ENCODE measurements around the gene BTAF1.

BTAF1 gene

DNA sequence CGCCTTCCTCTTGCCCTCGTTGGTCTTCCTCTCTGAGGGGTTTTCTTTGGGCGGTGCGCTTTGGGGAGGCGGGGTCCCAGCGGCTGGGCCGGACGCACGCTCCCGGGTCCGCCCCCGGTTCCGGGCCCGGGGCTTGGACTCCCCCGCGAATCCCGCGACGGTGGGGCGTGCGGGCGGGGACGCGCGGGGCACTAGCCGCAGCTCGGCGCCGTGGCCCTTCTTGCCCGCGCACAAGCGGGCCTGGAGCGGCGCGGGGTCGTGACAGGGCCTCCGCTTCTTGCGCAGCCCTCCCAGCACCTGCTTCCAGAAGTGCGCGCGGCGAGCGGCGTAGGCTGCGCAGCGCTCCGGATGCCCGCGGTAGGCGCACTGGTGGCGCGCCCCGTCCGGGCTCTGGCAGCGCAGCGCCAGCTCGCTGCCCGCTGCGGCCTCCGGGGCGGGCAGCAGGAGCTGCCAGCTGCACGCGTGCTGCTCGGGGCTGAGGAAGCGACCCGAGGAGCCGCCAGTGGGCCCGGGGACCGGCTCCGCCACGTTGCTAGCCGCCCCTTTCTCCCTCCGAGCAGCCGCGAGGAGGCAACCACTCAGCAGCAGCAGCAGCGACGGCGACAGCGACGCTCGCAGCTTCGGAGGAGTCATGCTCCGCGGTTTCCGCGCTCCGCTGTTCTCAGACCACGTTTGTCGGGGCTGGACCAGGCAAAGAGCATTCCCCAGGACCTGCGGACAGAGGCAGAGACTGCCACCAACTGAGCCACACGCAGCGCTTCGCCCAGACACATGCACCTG, 15.0 kb upstream of the BTAF1 start:
- peak; percentile 78 for DNase-seq (ENCODE audit: low read depth)

DNA sequence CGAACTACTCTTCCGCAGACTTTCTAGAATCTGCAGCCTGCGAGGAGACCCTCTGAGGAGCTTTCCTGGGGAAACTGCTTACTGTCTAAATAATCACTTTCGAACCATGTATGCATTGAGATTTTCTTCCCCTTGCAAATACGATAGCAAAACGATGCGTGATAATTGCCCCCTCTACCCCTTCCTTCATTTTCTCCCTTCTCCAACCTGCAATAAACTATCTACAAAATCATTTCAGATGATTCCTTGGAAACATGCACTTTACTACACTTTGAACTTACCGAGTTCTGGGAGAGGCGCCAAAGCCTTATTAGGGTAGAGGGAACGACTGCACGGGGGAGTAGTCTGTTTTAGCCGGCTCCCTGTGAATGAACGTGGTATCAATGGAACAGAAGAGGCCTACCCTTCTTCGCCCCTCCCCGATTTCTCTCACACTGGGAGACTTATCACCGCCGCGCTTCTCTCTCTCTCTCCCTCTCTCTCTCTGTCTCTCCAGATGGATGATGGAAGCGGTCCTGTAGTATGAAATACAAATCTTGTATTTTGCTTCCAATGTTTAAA, 14.4 kb upstream of the BTAF1 start, which contains the start of gene FGFBP3:
FGFBP3 (minus strand) TSS at position 370 of the 561 bp plus-strand sequence. CDS start 517 bp downstream, outside the sequence.
- DNase-seq (ENCODE audit: low read depth), result peak; percentile 32

DNA sequence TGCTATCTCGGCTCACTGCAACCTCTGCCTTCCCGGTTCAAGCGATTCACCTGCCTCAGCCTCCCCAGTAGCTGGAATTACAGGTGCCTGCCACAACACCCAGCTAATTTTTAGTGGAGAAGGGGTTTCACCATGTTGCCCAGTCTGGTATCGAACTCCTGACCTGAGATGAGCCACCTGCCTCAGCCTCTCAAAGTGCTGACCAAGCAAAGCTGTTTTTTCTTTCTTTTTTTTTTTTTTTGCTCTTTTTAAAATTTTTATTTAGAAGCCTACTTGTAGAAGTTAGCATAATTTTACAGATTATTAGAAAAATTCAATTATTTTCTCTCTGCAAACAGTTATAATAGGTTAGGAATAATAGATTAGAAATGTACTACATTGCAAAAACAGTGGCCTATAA, 13.1 kb upstream of the BTAF1 start:
- DNase-seq (ENCODE audit: low read depth), result no peak

DNA sequence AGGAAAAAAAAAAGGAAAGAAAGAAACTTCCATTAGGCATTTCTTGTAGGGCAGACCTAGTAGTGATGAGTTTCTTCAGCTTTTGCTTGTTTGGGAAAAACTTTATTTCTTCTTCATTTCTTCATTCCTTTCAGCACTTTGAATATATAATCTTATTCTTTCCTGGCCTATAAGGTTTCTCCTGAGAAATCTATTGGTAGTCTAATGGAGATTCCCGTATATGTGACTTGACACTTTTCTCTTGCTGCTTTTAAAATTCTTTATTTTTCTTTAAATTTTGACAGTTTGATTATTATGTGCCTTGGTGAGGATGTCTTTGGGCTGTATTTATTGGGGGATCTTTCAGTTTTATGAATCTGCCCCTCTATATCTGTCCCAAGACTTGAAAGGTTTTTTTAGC, 3.9 kb upstream of the BTAF1 start:
- no peak for DNase-seq (ENCODE audit: low read depth)

DNA sequence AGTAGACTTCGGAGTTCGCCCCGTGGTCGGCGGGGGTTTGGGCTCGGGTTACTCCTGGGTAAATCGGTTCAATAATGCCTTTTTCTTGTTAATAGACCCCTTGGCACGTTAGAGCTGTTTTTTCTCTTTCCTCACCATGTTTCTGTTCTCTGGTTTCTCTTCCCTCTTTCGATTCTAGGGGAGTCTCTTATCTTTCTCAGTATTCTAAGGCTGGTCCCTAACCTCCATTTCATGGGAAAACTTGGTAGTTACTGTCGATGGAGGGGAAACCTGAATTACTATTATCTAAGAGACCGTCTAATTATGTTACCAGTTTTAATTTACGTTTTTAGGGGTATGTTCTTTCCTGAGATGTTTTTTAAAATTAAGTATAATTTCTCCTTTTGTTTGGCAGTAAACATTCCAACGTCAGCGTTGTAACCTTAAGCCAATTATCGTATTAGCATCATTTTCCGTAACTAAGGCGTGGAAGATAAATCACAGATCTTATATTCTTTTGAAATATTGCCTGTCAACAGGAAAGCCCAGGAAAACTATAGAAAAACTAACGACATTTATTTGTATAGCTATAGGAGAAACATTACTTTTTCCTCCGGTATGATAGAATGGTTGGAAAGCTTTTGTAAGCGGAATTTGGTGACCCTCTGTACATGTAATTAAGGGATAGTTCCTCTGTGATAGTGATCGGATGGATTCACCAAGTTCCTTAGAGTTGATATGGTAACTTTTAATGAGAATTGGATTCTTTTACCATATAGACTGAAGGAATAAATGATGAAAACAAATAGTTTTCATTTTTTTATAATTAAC, 847 bp downstream of the BTAF1 start:
- DNase-seq (ENCODE audit: low read depth), result peak; percentile 43

DNA sequence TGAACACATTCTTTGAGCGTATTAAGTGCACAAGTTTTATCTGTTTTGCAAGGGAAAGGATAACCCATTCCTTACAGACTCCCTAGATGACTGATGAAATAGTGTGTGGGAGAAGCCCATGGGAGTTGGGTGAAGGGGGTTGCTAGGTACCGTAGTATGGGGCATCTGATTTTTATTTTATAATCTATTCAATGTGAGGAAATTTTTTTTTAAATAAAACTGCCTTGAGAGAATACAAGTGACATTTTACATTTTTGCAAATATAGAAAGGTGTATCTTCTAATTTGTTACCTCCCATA, 1.4 kb downstream of the BTAF1 start:
- DNase-seq (ENCODE audit: low read depth), result no peak

DNA sequence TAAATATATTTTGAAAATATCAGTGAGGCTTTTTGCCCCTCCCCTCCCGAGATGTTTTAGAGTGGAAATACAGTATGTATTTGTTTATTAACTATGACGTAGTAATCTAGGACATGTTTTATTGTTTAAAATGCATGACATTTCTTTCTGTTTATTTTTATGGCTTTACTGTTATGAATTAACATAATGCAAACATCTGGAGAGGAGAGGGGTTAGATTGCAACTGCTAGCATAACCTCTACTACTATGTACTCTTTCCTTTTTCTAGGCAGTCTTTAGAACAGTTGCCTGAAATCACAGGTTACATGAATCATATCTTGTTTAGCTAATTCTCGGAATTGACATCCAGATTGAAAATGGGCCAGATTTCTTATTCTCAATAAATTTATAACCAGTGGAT, 7.4 kb downstream of the BTAF1 start:
- DNase-seq (ENCODE audit: low read depth), result no peak

DNA sequence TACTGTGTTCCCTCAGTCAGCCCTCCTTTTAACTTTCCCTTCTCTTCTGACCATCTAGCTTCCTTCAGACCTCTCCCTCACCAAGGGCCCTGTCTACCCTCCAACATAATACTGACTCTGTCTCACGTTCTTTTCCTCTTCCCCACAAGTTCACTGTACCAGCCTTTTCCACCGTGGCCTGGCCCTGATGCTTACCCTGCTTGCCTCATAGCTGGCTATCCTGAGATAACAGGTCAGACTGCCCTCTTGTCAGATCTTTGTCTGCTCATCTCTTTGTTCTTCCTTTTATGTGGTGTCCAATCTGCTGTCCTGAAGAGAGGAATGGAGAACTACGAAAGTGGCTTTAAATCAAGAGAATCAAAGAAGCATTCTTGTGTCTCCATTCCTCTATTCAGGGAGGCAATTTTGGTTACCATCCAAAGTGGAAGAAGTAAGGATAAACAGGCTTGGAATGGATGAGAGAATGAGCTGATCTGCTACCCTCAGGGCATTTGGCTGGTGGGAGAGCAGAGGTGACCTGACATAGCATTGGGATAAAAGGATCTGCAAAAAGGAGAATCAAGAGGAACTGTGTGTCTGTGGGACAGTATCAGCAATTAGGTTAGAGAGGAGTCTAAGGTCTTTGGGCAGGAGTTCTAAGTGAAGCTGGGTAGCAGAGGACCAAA, 8.1 kb downstream of the BTAF1 start:
- peak; percentile 59 for DNase-seq (ENCODE audit: low read depth)

DNA sequence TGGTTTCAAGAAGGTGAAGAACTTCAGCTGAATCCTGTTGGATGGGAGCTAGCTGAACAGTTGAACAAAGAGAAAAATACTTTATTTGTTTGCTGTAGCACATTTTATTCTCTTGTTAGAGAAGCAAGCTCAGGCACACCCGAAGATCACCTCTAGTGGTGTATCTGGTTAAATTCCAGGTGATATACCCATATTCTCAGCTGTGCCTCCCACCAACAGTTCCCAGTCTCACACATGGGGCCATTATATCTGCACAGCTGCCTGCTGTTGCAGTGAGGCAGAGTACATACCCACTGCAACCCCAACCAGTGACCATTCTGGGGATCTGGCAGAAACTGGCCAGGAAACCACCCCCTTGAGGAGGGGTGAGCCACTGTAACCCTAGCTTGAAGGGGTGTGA, 9.2 kb downstream of the BTAF1 start:
- DNase-seq (ENCODE audit: low read depth), result no peak

DNA sequence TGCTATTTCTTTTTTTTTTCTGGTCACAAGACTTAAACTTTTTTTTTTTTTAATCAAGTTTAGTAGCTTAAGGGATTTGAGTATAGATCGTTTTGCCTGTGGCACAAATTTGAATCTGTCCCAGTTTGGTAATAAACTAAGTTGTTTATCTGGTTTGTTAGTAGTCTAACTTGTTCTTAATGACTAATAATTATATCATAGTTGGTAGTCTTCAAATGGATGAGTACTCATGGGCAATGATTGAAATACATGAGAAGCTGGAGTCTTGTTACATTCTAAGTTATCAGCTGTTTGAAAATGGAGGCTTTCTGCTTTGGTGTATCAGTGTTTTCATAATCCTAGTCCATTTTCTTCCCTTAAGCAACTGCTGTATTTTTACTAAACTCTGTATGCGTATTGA, 12.3 kb downstream of the BTAF1 start:
- DNase-seq (ENCODE audit: low read depth), result no peak

DNA sequence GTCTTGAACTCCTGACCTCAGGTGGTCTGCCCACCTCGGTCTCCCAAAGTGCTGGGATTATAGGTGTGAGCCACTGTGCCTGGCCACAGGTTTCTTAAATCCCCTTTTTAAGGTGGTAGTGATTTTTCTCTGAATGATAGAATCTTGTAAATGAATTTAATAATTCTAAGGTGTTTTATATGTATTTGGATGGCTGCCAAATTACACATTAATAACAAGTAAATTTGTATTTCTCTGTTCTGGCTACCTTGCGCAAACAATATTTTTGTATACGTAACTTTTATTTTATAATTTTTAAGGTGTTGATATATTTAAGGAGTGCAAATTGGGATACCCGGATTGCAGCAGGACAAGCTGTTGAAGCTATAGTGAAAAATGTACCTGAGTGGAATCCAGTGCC, 16.1 kb downstream of the BTAF1 start:
- no peak for DNase-seq (ENCODE audit: low read depth)

DNA sequence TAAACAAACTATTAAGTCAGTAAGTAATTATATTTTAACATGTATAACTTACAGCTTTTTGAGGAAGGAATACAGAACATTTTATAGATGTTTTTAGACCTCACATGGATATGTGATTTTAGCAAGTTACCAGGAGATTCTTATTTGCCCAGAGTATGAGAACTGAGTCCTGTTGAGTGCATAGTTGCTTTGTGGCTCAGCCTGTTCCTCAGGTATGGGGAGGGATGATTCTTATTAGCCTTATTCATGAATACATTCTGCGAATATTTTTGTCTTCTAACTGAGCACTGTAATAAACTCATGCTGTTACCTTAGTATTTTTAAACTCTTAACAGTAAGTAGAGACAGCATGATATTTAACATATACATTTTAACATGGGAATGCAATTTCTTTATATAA, 17.9 kb downstream of the BTAF1 start:
- peak; percentile 21 for DNase-seq (ENCODE audit: low read depth)

DNA sequence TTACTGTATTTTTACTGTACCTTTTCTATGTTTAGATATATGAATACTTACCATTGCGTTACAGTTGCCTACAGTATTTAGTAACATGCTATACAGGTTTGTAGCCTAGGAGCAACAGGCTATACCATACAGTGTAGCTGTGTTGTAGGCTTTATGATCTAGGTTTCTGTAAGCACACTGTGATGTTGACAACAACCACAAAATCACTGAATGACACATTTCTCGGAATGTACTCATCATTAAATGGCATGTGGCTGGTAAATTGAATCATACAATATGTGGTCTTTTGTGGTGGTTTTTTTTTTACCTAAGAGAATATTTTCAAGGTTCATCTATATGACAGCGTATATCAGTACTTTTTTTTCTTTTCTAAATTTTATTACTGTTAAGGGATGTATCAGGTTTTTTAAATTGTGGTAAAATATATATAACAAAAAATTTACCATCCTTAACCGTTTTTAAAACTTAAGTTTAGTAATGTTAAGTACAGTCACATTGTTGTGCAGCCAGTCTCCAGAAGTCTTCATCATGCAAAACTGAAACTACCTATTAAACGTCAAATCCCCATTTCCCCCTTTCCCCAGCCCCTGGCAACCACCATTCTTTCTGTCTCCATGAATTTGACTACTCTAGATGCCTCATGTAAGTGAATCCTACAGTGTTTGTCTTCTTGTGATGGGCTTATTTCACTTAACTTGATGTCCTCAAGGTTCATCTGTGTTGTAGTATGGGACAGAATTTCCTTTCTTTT, 21.5 kb downstream of the BTAF1 start:
- peak; percentile 56 for DNase-seq (ENCODE audit: low read depth)

DNA sequence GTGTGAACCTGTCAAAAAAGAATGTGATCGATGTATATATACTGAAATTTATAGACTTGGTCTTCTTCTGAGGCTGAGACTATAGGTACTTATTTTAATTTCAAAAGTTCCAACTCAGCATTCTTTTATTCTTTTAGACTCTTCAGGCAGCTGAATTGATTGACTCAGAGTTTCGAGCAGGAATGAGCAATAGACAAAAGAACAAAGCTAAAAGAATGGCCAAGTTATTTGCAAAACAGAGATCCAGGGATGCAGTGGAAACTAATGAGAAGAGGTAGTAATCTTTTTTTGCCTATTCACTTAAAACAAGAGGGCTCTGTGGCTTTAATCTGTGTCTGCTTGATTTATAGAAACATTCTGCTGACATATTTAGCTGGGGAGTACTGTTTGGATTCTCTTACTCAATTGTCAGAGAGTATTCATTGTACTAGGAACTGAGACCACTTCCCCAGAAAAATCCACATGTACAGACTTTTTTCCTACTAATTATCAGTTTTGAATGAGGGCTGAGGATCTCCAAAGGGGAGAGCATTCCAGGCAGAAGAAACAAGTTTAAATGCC, 30.1 kb downstream of the BTAF1 start:
- DNase-seq (ENCODE audit: low read depth), result no peak

DNA sequence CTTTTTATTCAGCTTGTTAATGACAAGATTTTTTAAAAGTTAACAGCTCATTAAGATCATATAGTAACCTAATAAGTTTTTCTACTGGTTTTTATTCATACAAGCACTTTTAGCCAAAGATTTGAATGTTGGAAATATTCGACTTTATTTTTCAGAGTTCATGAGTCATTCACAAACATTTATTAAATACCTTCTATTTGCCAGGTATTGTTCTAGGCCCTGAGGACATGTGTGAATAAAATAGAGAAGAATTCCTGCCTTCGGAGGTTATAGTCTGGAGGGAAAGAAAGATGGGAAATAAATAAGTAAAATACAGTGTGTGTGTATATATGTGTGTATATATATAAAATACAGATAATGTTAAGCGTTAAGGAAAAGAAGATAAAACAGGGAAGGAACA, 31.5 kb downstream of the BTAF1 start:
- DNase-seq (ENCODE audit: low read depth), result no peak

DNA sequence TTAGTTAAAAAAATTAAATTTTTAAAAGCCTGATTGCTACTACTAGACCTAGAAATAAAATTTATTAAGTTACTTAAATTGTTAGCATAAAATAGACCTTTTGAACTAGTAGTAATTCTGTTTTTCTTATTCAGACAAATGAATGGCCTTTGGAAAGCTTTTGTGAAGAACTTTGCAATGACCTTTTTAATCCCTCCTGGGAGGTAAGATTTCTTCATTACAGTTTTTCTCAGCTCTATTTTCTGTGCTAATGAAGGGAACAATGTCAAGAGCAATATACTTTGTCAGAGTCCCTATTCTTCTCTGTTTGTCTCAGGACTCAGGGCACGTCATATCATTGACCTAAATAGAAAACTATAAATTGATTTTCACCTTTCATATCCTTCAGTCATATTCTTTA, 33.5 kb downstream of the BTAF1 start:
- no peak for DNase-seq (ENCODE audit: low read depth)

DNA sequence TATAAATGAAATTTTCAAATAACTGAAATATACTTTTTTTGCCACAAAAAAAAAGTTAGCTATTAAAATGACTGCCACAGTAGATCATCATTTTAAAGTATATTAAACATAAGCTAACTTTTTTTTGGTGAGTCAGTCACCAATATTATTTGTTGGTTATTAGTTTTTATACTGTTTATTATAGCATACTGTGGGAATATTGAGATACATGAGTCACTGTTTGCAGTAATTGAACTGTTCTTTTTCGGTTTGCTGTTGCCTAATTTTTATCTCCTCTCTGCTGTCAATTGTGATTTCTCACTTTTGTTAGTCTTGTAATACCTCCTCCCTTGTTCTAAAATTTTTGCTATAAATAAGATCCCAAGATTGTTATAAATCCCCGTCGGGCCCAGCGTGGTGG, 45.7 kb downstream of the BTAF1 start:
- no peak for DNase-seq (ENCODE audit: low read depth)

DNA sequence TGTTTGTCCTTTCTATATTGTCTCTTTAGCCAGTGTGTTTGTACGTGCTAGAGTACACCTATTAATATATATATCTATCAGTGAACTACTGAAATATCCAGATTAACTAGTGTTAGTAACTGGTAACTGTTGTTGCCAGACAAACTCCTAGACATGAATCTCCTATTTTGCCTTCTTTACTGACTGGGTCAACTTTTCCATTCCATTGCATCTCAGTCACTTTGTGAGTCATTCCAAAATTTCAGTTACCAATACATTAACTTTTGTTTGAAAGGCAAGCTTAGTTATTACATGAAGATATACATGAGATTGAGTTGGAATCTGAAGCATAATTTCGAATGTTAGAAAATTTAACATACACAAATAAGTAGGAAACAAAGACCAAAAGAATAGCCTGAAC, 51.4 kb downstream of the BTAF1 start:
- DNase-seq (ENCODE audit: low read depth), result peak; percentile 73

DNA sequence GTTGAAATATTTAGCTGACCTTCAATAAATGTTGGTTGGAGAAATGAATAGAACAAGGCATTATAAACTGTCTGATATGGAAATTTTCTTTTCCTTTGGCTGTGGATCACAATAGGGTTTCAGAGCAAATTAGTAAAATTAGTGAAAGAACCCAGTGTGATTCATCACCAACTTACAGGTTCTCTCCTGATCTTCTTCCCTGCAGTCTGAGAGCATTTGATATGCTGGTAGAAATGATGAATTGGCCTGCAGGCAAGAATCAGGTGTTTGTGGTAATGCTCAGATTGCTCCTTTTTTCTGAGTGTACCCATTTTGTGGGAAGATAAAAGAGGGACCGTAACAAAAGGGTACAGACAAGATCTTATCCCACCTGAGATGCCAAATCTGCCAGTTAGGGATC, 51.9 kb downstream of the BTAF1 start:
- DNase-seq (ENCODE audit: low read depth), result no peak

DNA sequence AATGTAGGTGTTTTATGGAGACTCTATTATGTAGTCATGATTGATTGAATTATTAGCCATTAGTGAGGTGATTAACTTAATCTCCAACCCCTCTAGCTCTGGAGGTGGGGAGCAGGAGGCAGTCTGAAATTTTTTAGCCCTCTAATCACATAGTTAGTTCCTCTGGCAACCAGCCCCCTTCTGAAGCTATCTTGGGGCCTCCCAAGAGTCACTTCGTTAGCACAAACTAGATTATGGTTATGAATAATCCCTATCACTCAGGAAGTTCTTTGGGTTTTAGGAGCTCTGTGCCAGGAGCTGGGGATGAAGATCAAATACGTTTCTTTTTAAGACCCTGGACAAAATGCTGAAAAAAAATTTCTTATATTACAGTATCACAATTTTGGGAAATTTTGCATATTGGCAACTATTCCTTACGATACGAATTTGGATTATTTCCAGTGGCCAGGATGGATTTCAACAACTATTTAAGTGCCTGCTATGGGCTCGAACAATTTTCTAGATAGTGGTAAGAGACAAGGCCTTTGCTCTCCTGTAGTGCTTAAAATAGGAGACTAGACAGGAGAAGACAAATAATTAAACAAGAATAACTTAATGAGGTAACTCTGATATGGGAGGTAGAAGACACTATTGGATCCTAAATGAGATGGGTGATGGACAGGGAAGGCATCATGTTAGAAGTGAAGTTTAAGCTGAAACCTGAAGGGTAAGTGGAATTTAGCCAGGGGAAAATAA, 52.9 kb downstream of the BTAF1 start:
- DNase-seq (ENCODE audit: low read depth), result peak; percentile 32

DNA sequence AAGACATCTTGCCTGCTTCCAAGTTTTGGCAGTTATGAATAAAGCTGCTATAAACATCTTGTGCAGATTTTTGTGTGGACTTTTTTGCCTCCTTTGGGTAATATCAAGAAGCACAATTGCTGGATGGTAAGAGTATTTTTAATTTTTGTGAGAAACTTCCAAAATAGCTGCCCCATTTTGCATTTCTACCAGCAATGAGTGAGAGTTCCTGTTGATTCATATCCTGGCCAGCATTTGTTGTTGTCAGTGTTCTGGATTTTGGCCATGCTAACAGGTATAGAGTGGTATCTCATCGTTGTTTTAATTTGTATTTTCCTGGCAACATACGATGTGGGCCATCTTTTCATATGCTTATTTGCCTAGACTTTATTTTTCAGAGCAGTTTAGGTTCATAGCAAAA, 53.9 kb downstream of the BTAF1 start:
- DNase-seq (ENCODE audit: low read depth), result no peak

Measured in EH (cell line).